Stimulated activated naive CD8-positive, alpha-beta T cell treated with anti-CD3 and anti-CD28 coated beads, Interleukin-15, amount 100 ng/mL, for 72 hours (primary cell): Measurements from ENCODE around the gene TMPRSS4.

ENCODE experiments used
- ATAC-seq: fragments of 150-1000 bp; cut with Tn5 transposase; 2 replicates; pipeline ENCODE4 v1.10.0; 2021; ENCODE audit warnings: mild to moderate bottlenecking, moderate library complexity
- DNase-seq, 2 donors: peaks; one replicate each; pipeline ENCODE4 v3.0.0; 2021 to 2022
- H3K27ac Mint-ChIP-seq, 2 donors: one replicate each; pipeline ENCODE4 v1.8.0; 2022; ENCODE audit warnings: mild to moderate bottlenecking in 2 of 2, mixed read lengths in 2 of 2, moderate library complexity in 2 of 2
- H3K27me3 Mint-ChIP-seq: one replicate; pipeline ENCODE4 v1.8.0; 2022; ENCODE audit warnings: mixed read lengths
- H3K4me1 Mint-ChIP-seq: one replicate; pipeline ENCODE4 v1.8.0; 2022; ENCODE audit warnings: mild to moderate bottlenecking, mixed read lengths
- H3K4me3 Mint-ChIP-seq, 2 donors: one replicate each; pipeline ENCODE4 v1.8.0; 2022; ENCODE audit warnings: mild to moderate bottlenecking in 2 of 2, mixed read lengths in 2 of 2, moderate library complexity in 1 of 2
- H3K9me3 Mint-ChIP-seq, 2 donors: one replicate each; pipeline ENCODE4 v1.8.0; 2022; ENCODE audit warnings: mixed read lengths in 2 of 2

Gene TMPRSS4

DNA sequence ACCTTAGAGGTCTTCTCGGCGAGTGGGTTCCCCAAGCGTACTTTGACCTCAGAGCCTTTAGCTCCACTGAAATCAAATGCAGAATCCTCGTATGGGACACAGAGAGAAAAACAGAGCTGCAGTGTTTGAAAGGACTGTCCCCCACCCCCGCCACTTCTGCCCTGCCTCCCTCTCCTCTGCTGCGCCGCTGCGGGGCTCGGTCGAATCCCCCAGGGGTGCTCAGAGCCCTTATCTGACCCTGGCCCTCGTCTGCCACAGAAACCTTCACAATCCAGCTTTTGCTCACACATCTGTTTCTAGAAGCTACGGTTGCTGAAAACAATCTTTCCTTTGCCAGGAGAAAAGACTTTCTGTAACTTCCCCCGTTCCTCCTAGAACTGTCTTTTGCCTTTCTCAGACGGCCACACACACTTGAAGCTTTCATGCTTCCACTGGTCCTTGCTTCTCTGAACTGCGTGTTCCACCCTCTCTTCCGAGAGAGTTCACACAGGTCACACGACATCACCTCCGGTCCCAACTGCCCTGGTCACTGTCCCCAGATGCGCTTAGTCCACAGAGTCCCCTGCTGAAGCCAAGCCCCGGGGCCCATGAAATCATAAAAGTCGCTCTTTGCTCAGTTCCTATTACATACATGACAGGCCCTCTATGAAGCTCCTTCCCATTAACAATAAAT is 6.1 kb downstream of the TMPRSS4 start:
- ATAC-seq (no peak), DNase-seq (no peak)
- no peak overlapping the region for H3K27ac Mint-ChIP-seq
- H3K4me1 Mint-ChIP-seq = no peaks in the 10 kb centered on the region
- H3K9me3 Mint-ChIP-seq = peaks cover 10 to 24% of the 10 kb centered on the region in 2 donors
- peaks cover 13% of the 10 kb centered on the region for H3K27me3 Mint-ChIP-seq
- no peak overlapping the region for H3K4me3 Mint-ChIP-seq

DNA sequence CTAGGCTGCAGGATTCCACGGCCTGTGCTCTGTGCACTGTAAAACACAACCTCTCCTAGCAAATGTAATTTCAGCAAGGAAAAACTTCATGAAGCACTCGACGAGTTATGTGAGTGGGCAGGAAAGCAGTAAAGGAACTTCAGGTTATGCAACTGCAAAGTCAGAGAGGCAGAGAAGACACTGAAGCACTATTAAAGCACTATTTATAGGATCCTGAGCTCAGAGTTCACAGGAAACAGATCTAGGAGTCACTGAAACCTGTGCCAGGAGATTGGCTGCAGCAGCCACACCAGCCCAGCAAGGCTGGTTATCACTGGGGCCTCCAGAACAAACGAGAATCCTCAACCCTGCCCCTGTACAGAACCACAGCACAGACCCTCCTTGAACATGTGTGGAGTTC is 7.4 kb downstream of the TMPRSS4 start:
- Mint-ChIP-seq H3K4me3 (no peak overlapping the region), H3K4me1 (no peaks in the 10 kb centered on the region)
- DNase-seq = no peak

DNA sequence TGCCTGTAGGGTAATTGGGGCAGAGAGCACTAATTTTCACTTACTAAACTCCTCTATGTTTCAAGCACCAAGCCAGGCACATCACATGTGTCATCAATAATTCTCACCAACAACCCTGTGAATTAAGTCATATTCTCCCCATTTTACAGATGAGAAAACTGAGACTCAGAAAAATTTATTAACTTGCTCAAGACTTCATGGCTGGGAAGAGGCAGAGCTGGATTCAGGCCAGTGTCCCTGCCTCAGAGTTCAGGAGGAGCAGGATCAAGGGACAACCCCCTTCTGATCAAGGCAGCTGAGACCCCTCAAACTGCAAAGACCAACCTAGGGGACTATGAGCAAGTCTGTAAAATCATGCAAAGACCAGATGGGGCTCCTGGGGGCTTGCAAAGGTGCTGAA is 7.8 kb downstream of the TMPRSS4 start:
- H3K27me3 Mint-ChIP-seq = peaks cover 16% of the 10 kb centered on the region
- H3K9me3 Mint-ChIP-seq = peaks cover 15 to 38% of the 10 kb centered on the region in 2 donors
- no peak overlapping the region for H3K4me3 Mint-ChIP-seq
- H3K27ac Mint-ChIP-seq = peak overlapping the region in 1 of 2 donors; percentile 45
- ATAC-seq = no peak
- no peaks in the 10 kb centered on the region for H3K4me1 Mint-ChIP-seq
- no peak for DNase-seq

More for the DNA sequence above, 7.4 kb downstream of the TMPRSS4 start:
- peaks cover 15% of the 10 kb centered on the region for H3K27me3 Mint-ChIP-seq
- H3K27ac Mint-ChIP-seq = peak overlapping the region in 1 of 2 donors; percentile 45
- ATAC-seq = no peak
- H3K9me3 Mint-ChIP-seq = peaks cover 15 to 36% of the 10 kb centered on the region in 2 donors

DNA sequence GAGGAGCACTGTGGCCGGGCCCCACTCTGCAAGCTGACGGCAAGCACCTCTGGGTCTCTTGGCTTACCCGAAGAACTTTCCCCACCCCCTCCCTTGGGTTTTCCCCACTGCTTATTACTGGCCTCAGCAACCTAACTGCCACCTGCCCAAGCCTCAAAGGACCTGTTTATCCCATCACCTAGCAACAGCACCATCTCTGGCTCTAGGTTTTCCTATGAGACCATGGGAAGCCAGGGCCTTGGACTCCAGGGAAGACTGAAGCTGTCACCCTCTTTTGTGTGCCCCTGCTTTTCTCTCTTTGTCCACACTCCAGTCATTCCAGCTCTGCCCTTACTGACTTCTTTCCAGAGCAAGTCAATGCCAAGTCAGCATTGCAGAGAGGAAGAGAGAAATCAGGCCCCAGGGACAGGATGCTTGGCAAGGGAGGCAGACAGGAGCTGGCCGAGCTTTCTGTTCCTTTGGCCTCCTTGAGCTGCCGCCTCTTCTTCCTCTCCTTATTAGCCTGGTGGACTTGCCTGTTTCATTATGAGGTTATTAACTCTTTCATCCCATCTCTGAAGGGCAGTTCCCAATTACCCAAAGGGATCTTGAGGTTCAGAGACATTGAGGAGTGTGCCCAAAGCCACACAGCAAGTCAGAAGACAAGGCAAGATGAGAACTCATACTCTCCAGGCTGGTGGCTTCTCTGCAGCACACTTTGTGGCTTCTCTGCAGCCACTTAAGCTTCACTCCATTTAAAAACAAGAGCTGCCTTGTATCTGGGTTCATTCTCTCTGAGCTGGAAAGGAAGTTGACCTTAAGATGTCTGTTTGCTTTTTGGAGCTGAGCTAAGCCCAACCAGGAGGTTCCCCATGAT is 10.3 kb downstream of the TMPRSS4 start, which contains the start of gene SMIM35:
TSS of gene SMIM35 (minus strand) at position 51 of the 856 bp plus-strand sequence. CDS start 206 bp downstream, outside the sequence.
- Mint-ChIP-seq H3K9me3 (peaks cover 15 to 38% of the 10 kb centered on the region in 2 donors), H3K27ac (no peak within 1 kb of the TSS), H3K27me3 (peaks cover 22% of the 10 kb centered on the region), H3K4me3 (no peak within 1 kb of the TSS), H3K4me1 (no peaks in the 10 kb centered on the region)
- DNase-seq = no peak
- no peak for ATAC-seq

DNA sequence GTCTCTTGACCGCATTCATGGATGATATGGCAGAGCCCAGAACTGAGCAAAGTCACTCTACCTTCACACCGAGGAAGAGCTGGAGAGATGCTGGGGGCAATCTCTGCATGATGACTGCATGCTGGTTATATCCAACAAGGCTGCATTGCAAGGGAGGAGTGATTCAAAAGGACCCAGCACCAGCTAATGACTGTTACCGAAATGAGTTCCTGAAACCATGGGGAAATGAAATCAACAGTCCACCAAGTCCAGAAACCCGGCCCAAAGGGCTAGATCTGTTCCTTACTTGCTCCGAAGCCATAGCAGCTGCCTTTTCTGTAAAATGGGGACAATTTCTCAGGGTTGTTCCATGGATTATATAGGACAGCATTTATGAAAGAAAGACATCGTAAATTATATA is 11.1 kb downstream of the TMPRSS4 start:
- no peak overlapping the region for H3K27ac Mint-ChIP-seq
- no peaks in the 10 kb centered on the region for H3K4me1 Mint-ChIP-seq
- DNase-seq (no peak), ATAC-seq (no peak)
- H3K4me3 Mint-ChIP-seq = no peak overlapping the region
- H3K27me3 Mint-ChIP-seq = peaks cover 25% of the 10 kb centered on the region
- peaks cover 15 to 38% of the 10 kb centered on the region in 2 donors for H3K9me3 Mint-ChIP-seq

DNA sequence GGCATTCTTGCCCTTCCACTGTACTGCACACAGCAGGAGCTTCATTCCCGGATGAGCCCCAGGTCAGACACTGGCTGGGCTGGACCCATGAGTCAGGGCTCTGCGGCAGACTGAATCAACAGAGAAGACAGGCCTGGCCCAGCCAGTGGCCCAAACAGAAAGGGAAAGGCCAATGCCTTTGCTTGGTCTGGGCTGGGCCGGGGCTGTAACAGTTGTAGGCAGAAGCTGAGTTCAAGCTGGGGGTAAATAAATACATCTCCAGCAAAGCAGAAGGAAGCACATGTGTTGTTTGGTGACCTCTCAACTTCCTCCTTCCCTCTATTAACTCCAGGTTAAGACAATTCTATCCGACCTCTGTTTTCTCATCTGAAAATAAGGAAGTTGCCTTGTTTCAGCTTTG is 11.7 kb downstream of the TMPRSS4 start:
- no peaks in the 10 kb centered on the region for H3K4me1 Mint-ChIP-seq
- H3K27ac Mint-ChIP-seq = no peak overlapping the region
- no peak overlapping the region for H3K4me3 Mint-ChIP-seq
- ATAC-seq (no peak), DNase-seq (no peak)
- H3K27me3 Mint-ChIP-seq = peaks cover 25% of the 10 kb centered on the region
- peaks cover 15 to 38% of the 10 kb centered on the region in 2 donors for H3K9me3 Mint-ChIP-seq

DNA sequence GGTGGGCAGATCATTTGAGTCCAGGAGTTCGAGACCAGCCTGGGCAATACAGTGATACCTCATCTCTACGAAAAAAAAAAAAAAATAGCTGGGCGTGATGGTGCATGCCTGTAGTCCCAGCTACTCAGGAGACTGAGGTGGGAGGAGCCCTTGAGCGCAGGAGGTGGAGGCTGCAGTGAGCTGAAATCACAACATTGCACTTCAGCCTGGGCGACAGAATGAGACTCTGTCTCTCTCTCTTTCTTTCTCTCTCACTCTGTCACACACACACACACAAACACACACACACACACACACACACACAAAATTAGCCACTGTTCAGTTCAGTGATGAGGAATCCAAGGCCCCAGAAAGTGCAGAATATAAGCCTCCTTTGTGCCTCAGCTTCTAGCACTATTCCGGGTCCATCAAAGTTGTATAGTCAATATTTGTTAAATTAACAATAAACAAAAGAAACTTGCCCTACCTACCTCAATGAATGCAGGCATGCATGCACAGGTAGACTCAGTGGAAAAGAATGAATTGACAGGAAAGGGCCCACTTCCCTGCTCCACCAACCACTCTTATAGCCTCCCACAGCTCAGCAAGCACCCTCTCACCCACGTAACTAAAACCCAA is 13.8 kb downstream of the TMPRSS4 start:
- peak overlapping the region in 1 of 2 donors; percentile 14 for H3K27ac Mint-ChIP-seq
- peaks cover 25% of the 10 kb centered on the region for H3K27me3 Mint-ChIP-seq
- no peaks in the 10 kb centered on the region for H3K4me1 Mint-ChIP-seq

DNA sequence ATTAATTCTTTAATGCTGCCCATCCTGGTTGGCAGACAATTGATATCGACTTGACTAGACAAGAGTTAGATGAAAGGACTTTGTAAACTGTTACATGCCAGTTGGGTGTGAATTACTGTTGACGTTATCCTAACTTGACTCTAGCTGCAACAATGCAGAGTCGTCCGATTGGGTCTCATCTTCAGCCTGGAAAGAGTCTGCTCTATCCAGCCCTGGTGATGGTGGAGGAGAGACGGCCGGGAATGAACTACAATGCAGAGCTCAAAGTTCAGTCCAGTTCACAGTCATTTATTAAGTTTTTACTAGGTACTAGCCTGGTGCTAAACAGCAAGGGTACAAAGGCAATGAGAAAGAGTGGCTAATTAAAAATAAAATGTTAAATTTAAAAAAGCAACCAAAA is 14.8 kb downstream of the TMPRSS4 start:
- DNase-seq (no peak), ATAC-seq (no peak)
- Mint-ChIP-seq H3K27me3 (peaks cover 25% of the 10 kb centered on the region), H3K4me3 (no peak overlapping the region), H3K27ac (peak overlapping the region in 1 of 2 donors; percentile 63), H3K4me1 (no peaks in the 10 kb centered on the region), H3K9me3 (peaks cover 15 to 27% of the 10 kb centered on the region in 2 donors)

More for the DNA sequence above, 13.8 kb downstream of the TMPRSS4 start:
- no peak for DNase-seq
- no peak for ATAC-seq
- H3K4me3 Mint-ChIP-seq = no peak overlapping the region
- peaks cover 15 to 38% of the 10 kb centered on the region in 2 donors for H3K9me3 Mint-ChIP-seq

DNA sequence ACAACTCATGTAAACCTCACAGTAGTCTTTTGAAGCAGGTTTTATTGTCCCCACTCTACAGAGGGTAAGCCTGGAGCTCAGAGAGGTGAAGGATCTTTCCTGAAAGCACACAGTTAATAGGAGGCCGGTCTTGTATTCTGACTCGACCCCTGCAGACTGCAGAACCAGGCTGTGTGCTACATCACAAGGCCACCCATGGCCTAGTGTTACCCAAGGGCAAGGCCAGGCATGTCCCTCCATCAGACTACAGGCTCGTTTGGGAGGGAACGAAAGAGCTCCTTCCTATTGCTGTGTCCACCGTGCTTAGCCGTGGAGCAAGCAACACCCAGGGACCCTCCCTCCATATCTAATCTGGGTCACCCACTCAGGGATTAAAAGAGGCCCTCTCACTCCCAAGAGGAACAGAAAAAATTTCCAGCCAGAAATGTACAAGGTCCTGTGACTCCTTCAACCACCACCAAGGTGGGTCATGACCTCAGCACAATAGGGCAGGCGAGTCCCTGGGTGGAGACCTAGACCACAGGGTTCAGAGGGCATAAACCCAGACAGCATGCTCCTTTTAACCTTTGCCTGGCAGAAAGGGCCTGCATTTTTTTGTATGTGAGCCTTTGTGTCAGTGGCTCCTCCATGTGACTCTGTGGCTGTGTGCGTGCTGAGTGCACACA is 16.2 kb downstream of the TMPRSS4 start:
- Mint-ChIP-seq H3K27ac (no peak overlapping the region), H3K9me3 (peaks cover 5 to 14% of the 10 kb centered on the region in 2 donors), H3K4me1 (no peaks in the 10 kb centered on the region), H3K4me3 (no peak overlapping the region), H3K27me3 (peaks cover 25% of the 10 kb centered on the region)
- ATAC-seq (no peak), DNase-seq (no peak)

DNA sequence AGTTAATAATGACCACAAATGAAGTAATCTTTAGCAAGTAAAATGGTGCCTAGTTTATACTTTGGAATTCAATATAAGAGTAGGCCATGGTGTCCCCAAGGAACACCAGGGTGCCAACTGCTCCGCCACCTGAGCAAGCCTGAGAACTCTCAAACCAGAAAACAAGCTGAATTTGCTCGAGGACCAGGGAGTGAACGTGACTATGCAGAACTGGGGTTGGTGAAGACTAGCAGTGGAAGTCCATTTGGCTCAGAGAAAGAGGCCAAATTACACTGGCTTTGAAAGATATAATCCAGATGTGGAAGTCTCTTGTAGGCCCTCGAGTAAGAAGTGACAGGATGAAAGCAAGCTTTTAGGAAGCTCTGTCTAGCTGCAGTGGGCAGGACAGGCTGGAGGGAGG is 18.6 kb downstream of the TMPRSS4 start:
- Mint-ChIP-seq H3K9me3 (no peaks in the 10 kb centered on the region), H3K27ac (no peak overlapping the region), H3K4me3 (no peak overlapping the region), H3K4me1 (peaks cover 7% of the 10 kb centered on the region), H3K27me3 (peaks cover 17% of the 10 kb centered on the region)
- ATAC-seq (no peak), DNase-seq (no peak)

DNA sequence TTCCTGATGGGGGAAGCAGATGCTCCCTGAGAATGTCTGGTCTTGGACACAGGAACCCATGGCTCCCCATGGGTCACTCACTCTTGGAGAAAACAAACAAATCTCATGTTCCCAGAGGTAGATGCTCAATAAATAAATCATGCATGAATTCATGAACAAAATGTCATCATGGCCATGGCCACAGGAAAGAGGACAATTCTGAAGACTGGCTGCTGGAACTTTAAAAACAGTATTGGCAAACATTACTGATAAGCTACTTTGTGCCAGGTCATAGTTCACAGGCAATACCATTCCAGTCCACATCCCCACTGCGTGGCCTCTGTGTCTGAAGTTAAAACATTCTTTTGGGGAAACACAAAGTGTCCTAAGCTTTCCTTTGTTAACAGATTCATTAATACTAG is 19.1 kb downstream of the TMPRSS4 start:
- Mint-ChIP-seq H3K4me1 (peaks cover 7% of the 10 kb centered on the region), H3K27me3 (peaks cover 14% of the 10 kb centered on the region), H3K9me3 (no peaks in the 10 kb centered on the region), H3K4me3 (no peak overlapping the region), H3K27ac (no peak overlapping the region)
- ATAC-seq (no peak), DNase-seq (no peak)

DNA sequence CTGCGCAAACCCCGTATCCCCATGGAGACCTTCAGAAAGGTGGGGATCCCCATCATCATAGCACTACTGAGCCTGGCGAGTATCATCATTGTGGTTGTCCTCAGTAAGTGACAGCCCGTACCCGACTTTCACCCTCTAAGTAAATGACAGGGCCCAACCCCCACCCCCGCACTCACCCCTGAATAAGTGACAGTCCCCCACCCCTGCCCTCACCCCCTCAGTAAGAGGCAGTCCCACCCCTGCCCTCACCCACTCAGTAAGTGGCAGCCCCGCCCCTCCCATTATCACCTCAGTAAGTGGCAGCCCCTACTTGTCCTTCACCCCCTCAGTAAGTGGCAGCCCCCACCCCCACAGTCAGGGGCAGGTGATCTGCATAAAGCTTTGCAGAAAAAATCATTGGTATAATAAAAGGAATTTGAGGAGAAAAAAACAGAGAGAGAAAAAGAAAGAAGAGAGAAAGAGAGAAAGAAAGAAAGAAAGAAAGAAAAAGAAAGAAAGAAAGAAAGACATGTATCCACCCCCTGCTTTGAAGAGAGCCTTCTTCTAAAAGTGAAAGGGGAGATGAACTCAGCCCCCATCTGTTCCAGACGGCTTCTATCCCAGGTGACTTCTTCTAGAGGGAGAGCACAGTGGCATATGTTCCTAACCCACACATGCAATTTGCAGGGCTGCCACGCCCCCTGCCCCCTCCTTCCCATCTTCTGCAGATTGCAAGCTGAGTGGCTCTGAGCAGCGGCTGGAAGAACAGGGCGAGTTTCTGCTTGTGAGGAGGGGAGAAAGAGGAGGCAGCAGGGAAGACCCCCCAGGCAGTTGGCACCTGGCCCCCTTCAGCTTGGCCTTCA is 22.3 kb downstream of the TMPRSS4 start:
- H3K4me3 Mint-ChIP-seq = no peak overlapping the region
- peaks cover 7% of the 10 kb centered on the region for H3K4me1 Mint-ChIP-seq
- no peaks in the 10 kb centered on the region for H3K9me3 Mint-ChIP-seq
- no peak overlapping the region for H3K27ac Mint-ChIP-seq
- ATAC-seq = peak; percentile 23
- no peak for DNase-seq
- peaks cover 7% of the 10 kb centered on the region for H3K27me3 Mint-ChIP-seq

DNA sequence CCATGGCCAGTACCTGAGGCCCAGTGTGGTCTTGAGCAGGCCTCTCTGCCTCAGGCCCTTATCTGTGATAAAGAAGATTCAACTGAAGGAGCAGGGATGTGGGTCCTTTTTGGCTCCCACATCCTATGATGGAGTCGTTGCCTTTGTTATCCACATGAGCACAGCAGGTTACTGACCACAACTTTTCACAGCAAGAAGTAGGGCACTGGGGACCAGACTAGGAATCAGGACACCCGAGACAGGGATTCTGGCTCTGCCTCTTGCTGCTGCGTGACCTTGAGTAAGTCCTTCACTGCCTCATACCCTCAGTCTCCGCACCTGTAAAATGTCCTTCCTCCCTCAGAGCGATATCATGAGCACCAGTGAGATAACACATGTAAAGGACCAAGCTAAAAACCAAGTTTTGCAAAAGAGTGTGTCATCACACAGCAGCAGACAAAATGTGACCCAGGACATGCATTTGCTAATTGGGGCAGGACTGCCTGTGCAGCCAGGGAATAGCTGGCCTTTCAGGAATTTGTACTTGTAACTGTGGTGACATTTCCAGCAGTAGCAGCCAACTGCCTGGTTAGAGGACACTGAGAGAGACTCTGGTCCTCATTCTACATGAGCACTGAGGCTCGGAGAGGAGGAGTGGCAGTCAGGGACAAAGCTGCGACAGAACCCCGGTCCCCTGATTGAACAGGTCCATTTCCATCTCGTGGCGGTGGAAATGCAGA is 23.1 kb downstream of the TMPRSS4 start:
- no peak for DNase-seq
- H3K4me1 Mint-ChIP-seq = peaks cover 7% of the 10 kb centered on the region
- H3K9me3 Mint-ChIP-seq = no peaks in the 10 kb centered on the region
- no peak for ATAC-seq
- no peak overlapping the region for H3K4me3 Mint-ChIP-seq
- H3K27me3 Mint-ChIP-seq = peaks cover 7% of the 10 kb centered on the region
- H3K27ac Mint-ChIP-seq = no peak overlapping the region

DNA sequence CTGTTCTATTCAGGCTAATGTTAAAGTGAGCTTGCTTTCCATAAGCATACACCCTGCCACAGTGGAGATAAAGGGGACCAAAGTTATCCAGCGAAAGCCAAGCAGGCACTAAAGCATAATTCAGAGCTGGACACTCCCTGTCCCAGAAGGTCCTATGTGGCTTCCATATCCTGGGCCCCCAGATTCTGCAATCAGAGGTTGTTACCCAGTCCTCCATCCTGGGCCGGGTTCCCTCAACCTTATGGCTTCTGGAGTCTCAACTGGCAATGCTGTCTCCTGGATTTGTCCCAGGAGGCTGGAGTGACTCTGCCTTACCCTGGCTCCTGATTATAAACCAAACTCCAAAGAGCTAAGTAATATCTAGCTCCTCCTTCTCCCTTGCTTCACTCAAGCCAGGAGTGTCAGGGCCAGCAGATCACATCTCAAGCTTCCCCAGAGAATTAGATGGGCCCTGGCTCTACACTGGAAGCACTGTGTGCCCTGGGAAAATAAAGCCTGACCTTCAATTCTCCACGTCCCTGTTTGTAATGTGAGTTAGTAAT is 23.9 kb downstream of the TMPRSS4 start:
- Mint-ChIP-seq H3K9me3 (no peaks in the 10 kb centered on the region), H3K27me3 (peaks cover 7% of the 10 kb centered on the region), H3K4me1 (peaks cover 7% of the 10 kb centered on the region), H3K4me3 (no peak overlapping the region), H3K27ac (no peak overlapping the region)
- ATAC-seq (no peak), DNase-seq (no peak)
